IMR-90 (cell line): ENCODE results near the gene NPY4R2.
"Not testable (repeated sequence)": the region's sequence is repeated elsewhere in the genome, so short reads cannot be mapped to it uniquely, and the experiment has no call there.

Source experiments
- BHLHE40 ChIP-seq: fragments of 150-350 bp; IDR thresholded peaks from 2 replicates; pipeline ENCODE4 v1.6.1; 2016; ENCODE audit warnings: mild to moderate bottlenecking, low read depth, low read length
- CEBPB ChIP-seq: IDR thresholded peaks from 2 replicates; pipeline ENCODE4 v1.6.1; 2012; ENCODE audit warnings: low read depth, low read length, improper control_type of control experiment
- CHD1 ChIP-seq: IDR thresholded peaks from 2 replicates; pipeline ENCODE4 v1.6.1; 2012; ENCODE audit warnings: low read depth, low read length, improper control_type of control experiment
- CTCF ChIP-seq: conservative IDR thresholded peaks from 2 replicates; pipeline ENCODE4 v1.5.1; 2012; ENCODE audit warnings: mild to moderate bottlenecking, low read depth, low read length, improper control_type of control experiment
- ELK1 ChIP-seq: fragments of 150-350 bp; IDR thresholded peaks from 2 replicates; pipeline ENCODE4 v1.6.1; 2016; ENCODE audit warnings: low read depth, mild to moderate bottlenecking, low read length, moderate library complexity, borderline replicate concordance
- FOS ChIP-seq: fragments of 150-350 bp; IDR thresholded peaks from 2 replicates; pipeline ENCODE4 v1.6.1; 2016; ENCODE audit warnings: low read depth, low read length
- MAZ ChIP-seq: IDR thresholded peaks from 2 replicates; pipeline ENCODE4 v1.6.1; 2012; ENCODE audit warnings: low read depth, mild to moderate bottlenecking, low read length, improper control_type of control experiment, moderate library complexity, borderline replicate concordance
- POLR2A ChIP-seq: IDR thresholded peaks from 2 replicates; pipeline ENCODE4 v1.6.1; 2012; ENCODE audit warnings: mild to moderate bottlenecking, low read depth, low read length
- RCOR1 ChIP-seq: IDR thresholded peaks from 2 replicates; pipeline ENCODE4 v1.6.1; 2012; ENCODE audit warnings: mild to moderate bottlenecking, low read length, improper control_type of control experiment; ENCODE audit not compliant: insufficient replicate concordance
- RFX5 ChIP-seq: IDR thresholded peaks from 2 replicates; pipeline ENCODE4 v1.8.0; 2012; ENCODE audit warnings: low read depth, mild to moderate bottlenecking, low read length, moderate library complexity

GRCh38 chr10:47892494-47893261, 25.8 kb upstream of the NPY4R2 start:
- not testable (repeated sequence) for TF ChIP-seq CTCF, FOS, POLR2A, RCOR1, CHD1, BHLHE40, RFX5, CEBPB, MAZ, ELK1
